Fibroblast of lung (primary cell): ENCODE measurements around the gene ABCC11.

Source experiments
- EZH2 ChIP-seq: IDR thresholded peaks from 2 replicates; pipeline ENCODE4 v1.5.1; 2012; ENCODE audit warnings: low read length, control low read depth, mild to moderate bottlenecking; ENCODE audit errors: missing control alignments
- TF ChIP-seq, protein P1 (sequence below), 2 donors: IDR thresholded peaks in 1 of 2; conservative IDR thresholded peaks in 1 of 2; 1 replicate in 1 of 2; 2 replicates in 1 of 2; pipeline ENCODE4 v1.5.1; 2011 to 2012; ENCODE audit warnings: low read length in 2 of 2, control low read depth in 1 of 2, inconsistent platforms in 1 of 2, low read depth in 1 of 2, mild to moderate bottlenecking in 1 of 2

- TF ChIP-seq, protein P1, sequence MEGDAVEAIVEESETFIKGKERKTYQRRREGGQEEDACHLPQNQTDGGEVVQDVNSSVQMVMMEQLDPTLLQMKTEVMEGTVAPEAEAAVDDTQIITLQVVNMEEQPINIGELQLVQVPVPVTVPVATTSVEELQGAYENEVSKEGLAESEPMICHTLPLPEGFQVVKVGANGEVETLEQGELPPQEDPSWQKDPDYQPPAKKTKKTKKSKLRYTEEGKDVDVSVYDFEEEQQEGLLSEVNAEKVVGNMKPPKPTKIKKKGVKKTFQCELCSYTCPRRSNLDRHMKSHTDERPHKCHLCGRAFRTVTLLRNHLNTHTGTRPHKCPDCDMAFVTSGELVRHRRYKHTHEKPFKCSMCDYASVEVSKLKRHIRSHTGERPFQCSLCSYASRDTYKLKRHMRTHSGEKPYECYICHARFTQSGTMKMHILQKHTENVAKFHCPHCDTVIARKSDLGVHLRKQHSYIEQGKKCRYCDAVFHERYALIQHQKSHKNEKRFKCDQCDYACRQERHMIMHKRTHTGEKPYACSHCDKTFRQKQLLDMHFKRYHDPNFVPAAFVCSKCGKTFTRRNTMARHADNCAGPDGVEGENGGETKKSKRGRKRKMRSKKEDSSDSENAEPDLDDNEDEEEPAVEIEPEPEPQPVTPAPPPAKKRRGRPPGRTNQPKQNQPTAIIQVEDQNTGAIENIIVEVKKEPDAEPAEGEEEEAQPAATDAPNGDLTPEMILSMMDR (conservative IDR thresholded peaks at IDR 0.05 in 1 of 2, IDR thresholded peaks at IDR 0.05 in 1 of 2; ENCODE audit: low read depth in 1 of 2, low read length in 2 of 2), result no peak
- no peak for TF ChIP-seq EZH2
Measured at GRCh38 chr16:48123104-48123788, 124.1 kb downstream of the ABCC11 start.
